Stimulated activated effector memory CD8-positive, alpha-beta T cell treated with anti-CD3 and anti-CD28 coated beads, Interleukin-12 subunit alpha, Interleukin-12 subunit beta, amount 100 ng/mL, for 72 hours (primary cell): Measurements from ENCODE around the gene MRGPRX3.

ENCODE experiments used
- ATAC-seq: fragments of 150-1000 bp; cut with Tn5 transposase; 2 replicates; pipeline ENCODE4 v1.10.0; 2021
- DNase-seq, 2 donors: peaks; one replicate each; pipeline ENCODE4 v3.0.0; 2021 to 2022; ENCODE audit warnings: low spot score in 2 of 2
- H3K27ac Mint-ChIP-seq: one replicate; pipeline ENCODE4 v1.8.0; 2022; ENCODE audit warnings: mild to moderate bottlenecking, mixed read lengths
- H3K36me3 Mint-ChIP-seq: one replicate; pipeline ENCODE4 v1.8.0; 2022; ENCODE audit warnings: mild to moderate bottlenecking, mixed read lengths
- H3K4me1 Mint-ChIP-seq: one replicate; pipeline ENCODE4 v1.8.0; 2022; ENCODE audit warnings: mixed read lengths
- H3K4me3 Mint-ChIP-seq: one replicate; pipeline ENCODE4 v1.8.0; 2022; ENCODE audit warnings: mild to moderate bottlenecking, mixed read lengths
- H3K9me3 Mint-ChIP-seq: one replicate; pipeline ENCODE4 v1.8.0; 2022; ENCODE audit warnings: mixed read lengths

The MRGPRX3 gene

DNA sequence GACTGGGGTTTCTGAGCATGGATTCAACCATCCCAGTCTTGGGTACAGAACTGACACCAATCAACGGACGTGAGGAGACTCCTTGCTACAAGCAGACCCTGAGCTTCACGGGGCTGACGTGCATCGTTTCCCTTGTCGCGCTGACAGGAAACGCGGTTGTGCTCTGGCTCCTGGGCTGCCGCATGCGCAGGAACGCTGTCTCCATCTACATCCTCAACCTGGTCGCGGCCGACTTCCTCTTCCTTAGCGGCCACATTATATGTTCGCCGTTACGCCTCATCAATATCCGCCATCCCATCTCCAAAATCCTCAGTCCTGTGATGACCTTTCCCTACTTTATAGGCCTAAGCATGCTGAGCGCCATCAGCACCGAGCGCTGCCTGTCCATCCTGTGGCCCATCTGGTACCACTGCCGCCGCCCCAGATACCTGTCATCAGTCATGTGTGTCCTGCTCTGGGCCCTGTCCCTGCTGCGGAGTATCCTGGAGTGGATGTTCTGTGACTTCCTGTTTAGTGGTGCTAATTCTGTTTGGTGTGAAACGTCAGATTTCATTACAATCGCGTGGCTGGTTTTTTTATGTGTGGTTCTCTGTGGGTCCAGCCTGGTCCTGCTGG is 4.9 kb downstream of the MRGPRX3 start:
- no peak for ATAC-seq
- no peak overlapping the region for H3K27ac Mint-ChIP-seq
- no peaks in the 10 kb centered on the region for H3K4me1 Mint-ChIP-seq
- no peaks in the 10 kb centered on the region for H3K9me3 Mint-ChIP-seq
- no peak for DNase-seq
- no peak overlapping the region for H3K4me3 Mint-ChIP-seq
- H3K36me3 Mint-ChIP-seq = no peaks in the 10 kb centered on the region

DNA sequence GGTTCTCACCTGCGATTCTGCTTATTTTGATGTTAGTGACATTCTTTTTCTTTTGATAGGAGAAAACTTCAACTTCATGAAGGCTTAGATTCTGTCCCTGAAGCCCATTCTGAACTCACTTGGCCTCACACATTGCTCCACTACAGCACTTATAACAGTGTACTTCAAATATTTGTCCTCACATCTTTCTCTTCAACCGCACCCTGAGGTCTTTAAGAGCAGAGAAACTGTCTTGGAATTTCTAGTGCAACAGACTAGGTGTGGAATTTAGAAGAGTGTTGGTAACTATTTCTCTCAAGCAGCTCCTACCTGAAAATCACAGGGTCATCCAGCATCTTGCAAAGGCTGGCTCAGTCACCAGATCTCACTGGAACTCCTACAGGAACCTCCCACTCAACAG is 7.8 kb downstream of the MRGPRX3 start:
- H3K27ac Mint-ChIP-seq = no peak overlapping the region
- H3K4me3 Mint-ChIP-seq = no peak overlapping the region
- DNase-seq (no peak), ATAC-seq (no peak)
- H3K9me3 Mint-ChIP-seq = no peaks in the 10 kb centered on the region
- no peaks in the 10 kb centered on the region for H3K36me3 Mint-ChIP-seq
- H3K4me1 Mint-ChIP-seq = no peaks in the 10 kb centered on the region

DNA sequence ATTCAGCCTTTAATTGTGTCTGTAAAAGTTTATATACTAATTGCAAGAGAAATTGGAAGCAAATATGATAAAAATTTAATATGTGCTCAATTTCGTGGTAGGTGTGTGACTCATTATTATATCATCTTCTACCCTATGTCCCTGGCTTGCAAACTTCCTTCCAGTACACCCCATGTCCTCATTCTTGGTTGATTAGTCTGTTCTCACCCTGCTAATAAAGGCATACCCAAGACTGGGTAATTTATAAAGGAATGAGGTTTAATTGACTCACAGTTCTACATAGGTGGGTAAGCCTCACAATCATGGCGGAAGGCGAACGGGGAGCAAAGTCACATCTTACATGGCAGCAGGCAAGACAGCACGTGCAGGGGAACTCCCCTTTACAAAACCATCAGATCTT is 11.9 kb downstream of the MRGPRX3 start:
- H3K4me3 Mint-ChIP-seq = no peak overlapping the region
- no peak for ATAC-seq
- H3K4me1 Mint-ChIP-seq = peaks cover 9% of the 10 kb centered on the region
- no peaks in the 10 kb centered on the region for H3K9me3 Mint-ChIP-seq
- H3K36me3 Mint-ChIP-seq = no peaks in the 10 kb centered on the region
- H3K27ac Mint-ChIP-seq = no peak overlapping the region
- DNase-seq = no peak

DNA sequence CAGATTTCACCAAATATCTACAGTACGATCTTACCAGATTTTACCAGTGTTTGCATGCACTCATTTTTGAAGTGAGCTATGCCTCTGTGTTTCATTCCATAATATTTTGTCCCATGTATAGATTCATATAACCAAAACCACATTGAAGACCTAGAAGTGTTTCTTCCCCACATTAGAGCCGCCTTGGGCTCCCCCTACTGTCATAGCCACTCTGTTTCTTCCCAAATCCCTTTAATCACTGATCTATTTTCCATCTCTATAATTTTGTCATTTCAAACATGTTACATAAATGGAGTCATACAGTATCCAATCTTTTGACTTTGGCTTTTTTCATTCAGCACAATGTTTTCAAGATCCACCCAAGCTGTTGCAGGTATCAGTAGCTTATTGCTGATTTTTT is 12.7 kb downstream of the MRGPRX3 start:
- Mint-ChIP-seq H3K4me1 (peaks cover 9% of the 10 kb centered on the region), H3K36me3 (no peaks in the 10 kb centered on the region), H3K4me3 (no peak overlapping the region), H3K27ac (no peak overlapping the region), H3K9me3 (no peaks in the 10 kb centered on the region)
- DNase-seq (no peak), ATAC-seq (no peak)

DNA sequence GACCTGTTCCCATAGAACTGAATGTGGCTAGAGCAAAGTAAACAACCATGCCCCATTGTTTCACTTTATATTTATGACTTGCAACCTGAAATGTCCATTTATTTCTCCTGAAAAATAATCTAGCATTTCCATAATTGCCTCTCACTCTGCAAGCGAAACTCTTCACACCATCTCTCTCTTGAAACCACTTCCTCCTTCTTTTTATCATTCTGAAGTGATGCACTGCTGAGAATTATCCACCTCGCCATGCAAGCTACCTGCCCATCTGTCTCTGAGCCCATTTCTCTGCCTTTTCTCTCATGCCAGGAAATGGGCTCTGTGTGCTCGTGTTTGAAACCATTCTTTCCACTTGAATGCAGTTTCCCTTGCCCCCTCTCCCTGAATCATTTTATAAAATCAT is 13.5 kb downstream of the MRGPRX3 start:
- ATAC-seq (no peak), DNase-seq (no peak)
- Mint-ChIP-seq H3K4me3 (no peak overlapping the region), H3K27ac (no peak overlapping the region), H3K9me3 (no peaks in the 10 kb centered on the region), H3K36me3 (no peaks in the 10 kb centered on the region), H3K4me1 (peaks cover 9% of the 10 kb centered on the region)

DNA sequence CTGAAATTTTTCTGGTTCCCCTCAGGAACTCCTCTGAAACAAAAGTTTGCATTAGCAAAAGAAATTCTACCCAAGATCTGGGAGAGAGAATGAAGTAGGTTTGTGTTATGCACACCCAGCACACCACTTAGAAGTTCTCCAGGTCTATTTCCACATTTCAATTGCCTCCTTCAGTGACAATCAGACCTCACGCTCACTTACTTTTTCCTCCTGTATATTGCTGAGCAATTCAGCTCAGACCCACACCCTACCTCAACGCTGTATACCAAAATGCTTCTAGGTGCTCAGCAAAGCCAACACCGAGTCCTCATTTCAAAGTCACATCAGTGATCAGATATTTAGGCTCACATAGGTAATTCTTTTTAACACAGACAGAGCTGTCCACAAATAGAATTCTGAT is 19.2 kb downstream of the MRGPRX3 start:
- ATAC-seq (no peak), DNase-seq (no peak)
- Mint-ChIP-seq H3K4me1 (no peaks in the 10 kb centered on the region), H3K36me3 (no peaks in the 10 kb centered on the region), H3K4me3 (no peak overlapping the region), H3K27ac (no peak overlapping the region), H3K9me3 (peaks cover 2% of the 10 kb centered on the region)

DNA sequence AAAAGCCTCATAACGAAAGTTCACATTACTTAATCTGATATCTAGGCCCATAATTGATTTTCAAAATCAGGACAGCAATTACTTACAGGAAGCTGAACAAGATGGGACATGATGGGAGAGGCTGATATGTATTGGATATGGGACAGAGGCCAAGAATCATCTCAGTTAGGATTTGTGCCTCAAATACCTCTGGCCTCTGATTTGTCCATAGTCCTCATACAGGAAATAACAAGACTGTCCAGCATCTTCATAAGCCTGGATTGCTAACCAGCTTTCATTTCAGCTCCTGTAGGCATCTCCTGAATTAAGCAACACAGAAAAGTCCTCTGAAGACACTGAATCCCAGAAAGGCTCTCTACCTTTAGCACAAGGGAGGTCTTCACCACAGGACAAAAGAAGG is 36.0 kb downstream of the MRGPRX3 start:
- ATAC-seq (no peak), DNase-seq (no peak)
- Mint-ChIP-seq H3K9me3 (no peaks in the 10 kb centered on the region), H3K27ac (no peak overlapping the region), H3K4me1 (peaks cover 10% of the 10 kb centered on the region), H3K4me3 (no peak overlapping the region), H3K36me3 (no peaks in the 10 kb centered on the region)

DNA sequence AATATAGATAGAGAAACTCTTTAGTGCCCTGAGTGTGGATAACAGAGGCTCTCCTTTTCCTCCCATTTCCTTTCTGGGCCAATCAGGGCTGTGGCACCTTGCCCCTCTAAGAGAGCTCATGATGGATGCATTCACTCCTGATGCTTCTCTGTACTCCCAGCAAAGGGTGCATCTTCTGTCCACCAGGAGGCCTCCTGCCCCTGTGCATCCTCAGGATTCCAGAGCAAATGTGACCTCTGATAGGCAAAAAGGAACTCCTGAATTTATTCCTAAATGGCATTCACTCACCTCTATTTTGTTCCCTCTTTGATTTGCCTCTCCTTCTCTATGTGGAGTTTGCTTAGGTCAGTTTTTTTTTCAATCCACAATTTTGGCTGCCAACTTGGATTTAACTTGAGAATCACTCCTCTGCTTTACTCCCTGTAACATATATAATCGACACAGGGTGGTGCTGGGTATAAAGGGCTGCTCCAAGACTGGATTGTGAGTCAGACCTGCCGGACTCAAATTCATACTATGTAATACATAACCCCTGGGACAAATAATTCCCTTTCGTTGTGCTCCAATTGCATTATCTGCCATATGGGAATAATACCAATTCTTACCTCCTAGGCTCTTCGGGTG is 39.1 kb downstream of the MRGPRX3 start:
- no peaks in the 10 kb centered on the region for H3K4me1 Mint-ChIP-seq
- no peak overlapping the region for H3K4me3 Mint-ChIP-seq
- no peaks in the 10 kb centered on the region for H3K9me3 Mint-ChIP-seq
- no peaks in the 10 kb centered on the region for H3K36me3 Mint-ChIP-seq
- ATAC-seq (peak; percentile 32), DNase-seq (no peak)
- H3K27ac Mint-ChIP-seq = no peak overlapping the region

DNA sequence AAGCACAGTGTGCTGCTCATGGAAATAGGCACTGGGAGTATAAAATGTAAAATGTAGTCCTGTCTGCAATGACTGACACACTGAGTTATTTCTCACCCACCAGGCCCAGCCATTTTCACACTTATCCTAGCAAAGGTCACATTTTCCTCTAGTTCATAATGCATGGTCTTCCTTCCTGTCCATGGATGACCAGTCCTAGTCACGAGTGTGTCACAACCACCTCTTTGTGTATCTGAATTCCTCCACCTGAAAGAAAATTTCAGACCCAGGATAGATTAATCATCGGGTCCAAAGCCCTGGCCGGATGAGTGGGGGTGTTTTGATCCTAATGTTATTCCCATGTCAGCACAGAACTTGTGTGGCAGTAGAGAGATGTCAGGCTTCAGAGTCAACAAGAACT is 40.3 kb downstream of the MRGPRX3 start, which contains the start of gene MRGPRX4:
TSS of gene MRGPRX4 (plus strand) at position 172 of the 400 bp plus-strand sequence. CDS start 420 bp downstream, outside the sequence.
- H3K36me3 Mint-ChIP-seq = no peaks in the 10 kb centered on the region
- no peaks in the 10 kb centered on the region for H3K4me1 Mint-ChIP-seq
- H3K4me3 Mint-ChIP-seq = no peak within 1 kb of the TSS
- no peak for DNase-seq
- no peaks in the 10 kb centered on the region for H3K9me3 Mint-ChIP-seq
- no peak for ATAC-seq
- no peak within 1 kb of the TSS for H3K27ac Mint-ChIP-seq

DNA sequence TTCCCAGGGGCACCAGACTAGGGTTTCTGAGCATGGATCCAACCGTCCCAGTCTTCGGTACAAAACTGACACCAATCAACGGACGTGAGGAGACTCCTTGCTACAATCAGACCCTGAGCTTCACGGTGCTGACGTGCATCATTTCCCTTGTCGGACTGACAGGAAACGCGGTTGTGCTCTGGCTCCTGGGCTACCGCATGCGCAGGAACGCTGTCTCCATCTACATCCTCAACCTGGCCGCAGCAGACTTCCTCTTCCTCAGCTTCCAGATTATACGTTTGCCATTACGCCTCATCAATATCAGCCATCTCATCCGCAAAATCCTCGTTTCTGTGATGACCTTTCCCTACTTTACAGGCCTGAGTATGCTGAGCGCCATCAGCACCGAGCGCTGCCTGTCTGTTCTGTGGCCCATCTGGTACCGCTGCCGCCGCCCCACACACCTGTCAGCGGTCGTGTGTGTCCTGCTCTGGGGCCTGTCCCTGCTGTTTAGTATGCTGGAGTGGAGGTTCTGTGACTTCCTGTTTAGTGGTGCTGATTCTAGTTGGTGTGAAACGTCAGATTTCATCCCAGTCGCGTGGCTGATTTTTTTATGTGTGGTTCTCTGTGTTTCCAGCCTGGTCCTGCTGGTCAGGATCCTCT is 41.0 kb downstream of the MRGPRX3 start:
- Mint-ChIP-seq H3K4me1 (no peaks in the 10 kb centered on the region), H3K9me3 (no peaks in the 10 kb centered on the region), H3K27ac (no peak overlapping the region), H3K36me3 (no peaks in the 10 kb centered on the region), H3K4me3 (no peak overlapping the region)
- ATAC-seq = no peak
- DNase-seq = no peak
